Measurements from ENCODE around the gene PPP5C.

DNA sequence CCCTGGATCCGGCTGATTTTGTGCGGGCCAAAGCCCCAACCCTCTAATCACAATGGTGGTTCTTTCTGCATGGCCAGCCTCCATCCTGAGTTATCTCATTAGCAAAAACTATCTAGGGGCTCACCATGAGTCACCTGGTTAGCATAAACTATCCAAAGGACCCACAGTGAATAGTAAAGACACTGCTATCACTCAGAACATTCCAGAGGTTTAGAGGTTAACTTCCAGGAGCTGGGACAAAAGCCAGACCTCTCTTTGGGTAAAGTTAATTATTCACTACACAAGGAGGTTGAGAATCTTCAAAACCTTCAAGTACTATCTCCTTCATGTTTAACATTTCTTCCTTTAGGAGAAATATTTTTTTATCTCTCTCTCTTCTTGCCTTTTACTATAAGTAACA is 18.8 kb upstream of the PPP5C start:
- TF ChIP-seq, protein P1, sequence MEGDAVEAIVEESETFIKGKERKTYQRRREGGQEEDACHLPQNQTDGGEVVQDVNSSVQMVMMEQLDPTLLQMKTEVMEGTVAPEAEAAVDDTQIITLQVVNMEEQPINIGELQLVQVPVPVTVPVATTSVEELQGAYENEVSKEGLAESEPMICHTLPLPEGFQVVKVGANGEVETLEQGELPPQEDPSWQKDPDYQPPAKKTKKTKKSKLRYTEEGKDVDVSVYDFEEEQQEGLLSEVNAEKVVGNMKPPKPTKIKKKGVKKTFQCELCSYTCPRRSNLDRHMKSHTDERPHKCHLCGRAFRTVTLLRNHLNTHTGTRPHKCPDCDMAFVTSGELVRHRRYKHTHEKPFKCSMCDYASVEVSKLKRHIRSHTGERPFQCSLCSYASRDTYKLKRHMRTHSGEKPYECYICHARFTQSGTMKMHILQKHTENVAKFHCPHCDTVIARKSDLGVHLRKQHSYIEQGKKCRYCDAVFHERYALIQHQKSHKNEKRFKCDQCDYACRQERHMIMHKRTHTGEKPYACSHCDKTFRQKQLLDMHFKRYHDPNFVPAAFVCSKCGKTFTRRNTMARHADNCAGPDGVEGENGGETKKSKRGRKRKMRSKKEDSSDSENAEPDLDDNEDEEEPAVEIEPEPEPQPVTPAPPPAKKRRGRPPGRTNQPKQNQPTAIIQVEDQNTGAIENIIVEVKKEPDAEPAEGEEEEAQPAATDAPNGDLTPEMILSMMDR (IDR thresholded peaks at IDR 0.05; ENCODE audit: borderline replicate concordance, extremely low read depth, low read length, poor library complexity, severe bottlenecking), result no peak
- no peak for TF ChIP-seq EZH2 (IDR thresholded peaks at IDR 0.05; ENCODE audit: borderline replicate concordance, low read depth, low read length, severe bottlenecking)
